HEK293 (cell line): ENCODE data around the gene TTBK1.

Experiments
- CTCF ChIP-seq: fragments of 450-650 bp; formaldehyde crosslinking; IDR thresholded peaks from 2 replicates; pipeline ENCODE4 v1.5.1; 2016; ENCODE audit warnings: missing biosample characterization, missing genetic modification characterization
- KLF8 ChIP-seq: fragments of 450-650 bp; formaldehyde crosslinking; IDR thresholded peaks from 2 replicates; pipeline ENCODE4 v1.5.1; 2016; ENCODE audit warnings: missing biosample characterization, missing genetic modification characterization
- SETDB1 ChIP-seq: IDR thresholded peaks from one replicate; pipeline ENCODE4 v1.6.1; 2017; ENCODE audit warnings: mild to moderate bottlenecking, low read length, moderate library complexity, mixed read lengths; ENCODE audit not compliant: insufficient read length
- ZBTB26 ChIP-seq: fragments of 450-650 bp; formaldehyde crosslinking; optimal IDR thresholded peaks from 2 replicates; pipeline ENCODE3; 2016; ENCODE audit warnings: missing biosample characterization, mild to moderate bottlenecking, missing genetic modification characterization
- ZNF174 ChIP-seq: fragments of 450-650 bp; formaldehyde crosslinking; IDR thresholded peaks from 2 replicates; pipeline ENCODE4 v1.5.0; 2017; ENCODE audit warnings: missing biosample characterization, mild to moderate bottlenecking, missing genetic modification characterization
- ZNF398 ChIP-seq: fragments of 450-650 bp; formaldehyde crosslinking; IDR thresholded peaks from 2 replicates; pipeline ENCODE4 v1.5.1; 2017; ENCODE audit warnings: missing biosample characterization, missing genetic modification characterization
- ZNF488 ChIP-seq: fragments of 450-650 bp; formaldehyde crosslinking; IDR thresholded peaks from 2 replicates; pipeline ENCODE4 v1.5.1; 2016; ENCODE audit warnings: missing biosample characterization, missing genetic modification characterization
- ZNF560 ChIP-seq: fragments of 450-650 bp; formaldehyde crosslinking; IDR thresholded peaks from 2 replicates; pipeline ENCODE4 v1.5.1; 2017; ENCODE audit warnings: missing biosample characterization, missing genetic modification characterization, borderline replicate concordance
- ZNF610 ChIP-seq: fragments of 450-650 bp; formaldehyde crosslinking; IDR thresholded peaks from 2 replicates; pipeline ENCODE4 v1.5.1; 2016; ENCODE audit warnings: missing biosample characterization, missing genetic modification characterization, borderline replicate concordance
- ZNF701 ChIP-seq: fragments of 450-650 bp; formaldehyde crosslinking; IDR thresholded peaks from 2 replicates; pipeline ENCODE4 v1.5.1; 2016; ENCODE audit warnings: missing biosample characterization, missing genetic modification characterization
- ZNF776 ChIP-seq: fragments of 450-650 bp; formaldehyde crosslinking; IDR thresholded peaks from 2 replicates; pipeline ENCODE4 v1.5.0; 2017; ENCODE audit warnings: missing biosample characterization, missing genetic modification characterization, borderline replicate concordance
- ZNF830 ChIP-seq: fragments of 450-650 bp; IDR thresholded peaks from 2 replicates; pipeline ENCODE4 v1.5.0; 2018; ENCODE audit warnings: missing biosample characterization, missing genetic modification characterization, low read depth, mild to moderate bottlenecking, moderate library complexity
- TF ChIP-seq, protein P1 (sequence below): fragments of 450-650 bp; IDR thresholded peaks from 2 replicates; pipeline ENCODE4 v1.5.1; 2018; ENCODE audit warnings: missing biosample characterization, mild to moderate bottlenecking, missing genetic modification characterization

DNA sequence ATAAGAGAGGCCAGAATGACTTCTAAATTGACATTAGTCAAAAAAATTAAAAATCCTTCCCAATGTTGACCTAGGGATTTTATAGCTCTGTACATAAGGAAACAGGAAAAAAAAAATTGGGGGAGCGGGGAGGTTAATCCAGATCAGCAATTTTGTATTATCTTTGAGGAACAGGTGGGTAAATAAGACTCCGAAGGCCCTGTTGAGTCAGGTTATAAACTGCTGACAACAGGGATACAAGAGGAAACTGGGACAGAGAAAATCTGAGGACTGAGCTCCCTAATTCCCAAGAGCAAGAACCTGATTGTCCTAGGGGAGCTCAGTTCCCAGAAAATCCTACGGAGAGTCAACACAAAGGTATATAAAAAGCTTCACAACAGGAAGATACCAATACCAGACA, 92.2 kb downstream of the TTBK1 start:
- TF ChIP-seq ZNF398 (no peak), KLF8 (tag by site-specific recombination) (no peak), CTCF (tag by site-specific recombination) (no peak), ZNF701 (tag by site-specific recombination) (no peak), ZNF560 (tag by site-specific recombination) (no peak), ZNF174 (tag by site-specific recombination) (no peak), ZNF830 (tag by site-specific recombination) (no peak), ZNF610 (tag by site-specific recombination) (no peak), ZBTB26 (tag by site-specific recombination) (no peak), ZNF488 (no peak), SETDB1 (no peak), ZNF776 (tag by site-specific recombination) (no peak)
- TF ChIP-seq, protein P1, sequence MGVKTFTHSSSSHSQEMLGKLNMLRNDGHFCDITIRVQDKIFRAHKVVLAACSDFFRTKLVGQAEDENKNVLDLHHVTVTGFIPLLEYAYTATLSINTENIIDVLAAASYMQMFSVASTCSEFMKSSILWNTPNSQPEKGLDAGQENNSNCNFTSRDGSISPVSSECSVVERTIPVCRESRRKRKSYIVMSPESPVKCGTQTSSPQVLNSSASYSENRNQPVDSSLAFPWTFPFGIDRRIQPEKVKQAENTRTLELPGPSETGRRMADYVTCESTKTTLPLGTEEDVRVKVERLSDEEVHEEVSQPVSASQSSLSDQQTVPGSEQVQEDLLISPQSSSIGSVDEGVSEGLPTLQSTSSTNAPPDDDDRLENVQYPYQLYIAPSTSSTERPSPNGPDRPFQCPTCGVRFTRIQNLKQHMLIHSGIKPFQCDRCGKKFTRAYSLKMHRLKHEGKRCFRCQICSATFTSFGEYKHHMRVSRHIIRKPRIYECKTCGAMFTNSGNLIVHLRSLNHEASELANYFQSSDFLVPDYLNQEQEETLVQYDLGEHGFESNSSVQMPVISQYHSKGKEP: no peak
